Measurements from ENCODE around the gene LY86. TPM values are rescaled to one million over a fixed set of nuclear protein-coding genes. Genes with fewer than 3 reads are reported as not detected.

LY86 gene
- total and polyA plus RNA-seq, 10 of the 15 experiments (the other 5 are each of a cell fraction or from before 2014, with no cell fraction given), result 68.2 to 457 (median 128) TPM

- TF ChIP-seq ZNF687 (IDR thresholded peaks at IDR 0.05) (peak; percentile 94), BCLAF1 (IDR thresholded peaks at IDR 0.05) (no peak), RELA (IDR thresholded peaks at IDR 0.05; ENCODE audit: borderline replicate concordance, partially characterized antibody) (peak; percentile 61), PBX3 (IDR thresholded peaks at IDR 0.05; ENCODE audit: insufficient replicate concordance, low read depth, low read length) (peak; percentile 82), MAX (IDR thresholded peaks at IDR 0.05; ENCODE audit: low read depth, low read length) (peak; percentile 80), TAF1 (IDR thresholded peaks at IDR 0.05; ENCODE audit: borderline replicate concordance, low read depth, low read length) (peak; percentile 85), USF1 (IDR thresholded peaks at IDR 0.05; ENCODE audit: borderline replicate concordance, extremely low read length, insufficient read depth, low read depth, low read length) (peak; percentile 58), MTA3 (IDR thresholded peaks at IDR 0.05; ENCODE audit: borderline replicate concordance, low read length) (peak; percentile 74; the same call in 1 of the 2 replicates), SPI1 (IDR thresholded peaks at IDR 0.05; ENCODE audit: borderline replicate concordance, insufficient read depth, low read depth, low read length) (peak; percentile 12; the same call in 1 of the 2 replicates), SKIL (IDR thresholded peaks at IDR 0.05; ENCODE audit: low read depth, poor library complexity, severe bottlenecking) (peak; percentile 79), DPF2 (IDR thresholded peaks at IDR 0.05) (peak; percentile 93), BMI1 (IDR thresholded peaks at IDR 0.05; ENCODE audit: borderline replicate concordance) (peak; percentile 64; the same call in 1 of the 2 replicates), RELB (IDR thresholded peaks at IDR 0.05; ENCODE audit: low read depth) (peak; percentile 81; the same call in 1 of the 2 replicates)
Observed at GRCh38 chr6:6683969-6684833, 95.7 kb downstream of the LY86 start (continued).

Measured in GM12878 (cell line).